Cardiac muscle cell (in vitro differentiated cells and primary cell): ENCODE data around the gene PDLIM5. TPM values are rescaled to one million over a fixed set of nuclear protein-coding genes. Genes with fewer than 3 reads are reported as not detected.

Experiments
- DNase-seq, 2 donors: peaks; one replicate each; pipeline versions ENCODE4 v3.0.0 to v3.0.0-alpha.2; 2010 to 2017; ENCODE audit warnings: low read depth in 1 of 2, low spot score in 1 of 2
- H3K27ac ChIP-seq: fragments of 200-600 bp; sonication (generic); 2 replicates; pipeline ENCODE4 v1.5.1; 2016
- H3K27me3 ChIP-seq: fragments of 200-600 bp; sonication (generic); 2 replicates; pipeline ENCODE4 v1.6.0; 2016; ENCODE audit warnings: control low read depth
- H3K36me3 ChIP-seq: fragments of 200-600 bp; sonication (generic); 2 replicates; pipeline ENCODE4 v1.5.1; 2016; ENCODE audit warnings: control low read depth
- H3K4me1 ChIP-seq: fragments of 200-600 bp; sonication (generic); 2 replicates; pipeline ENCODE4 v1.8.1; 2017; ENCODE audit warnings: low read depth, mild to moderate bottlenecking, mixed run types
- H3K4me3 ChIP-seq: fragments of 200-600 bp; sonication (generic); 2 replicates; pipeline ENCODE4 v1.5.1; 2016; ENCODE audit warnings: mild to moderate bottlenecking
- H3K9me3 ChIP-seq: fragments of 200-600 bp; sonication (generic); 2 replicates; pipeline ENCODE4 v1.5.1; 2017; ENCODE audit warnings: low read depth, mild to moderate bottlenecking, control low read depth
- CTCF ChIP-seq: IDR thresholded peaks from 2 replicates; pipeline ENCODE4 v1.5.1; 2012; ENCODE audit warnings: low read depth, mild to moderate bottlenecking, low read length
- polyA plus RNA-seq: library from polyadenylated mRNA; unstranded; fragments of >200 nt; fragmentation: Nextera tagmentation; extraction: Ambion mirVana; gene quantifications from 2 replicates; pipeline ENCODE4 v1.2.1, GENCODE V29; 2016
- total RNA-seq: library from RNA; depleted of rRNA; stranded (reverse); fragments of >200 nt; gene quantifications from 2 replicates; pipeline ENCODE4 v1.2.3, GENCODE V29; 2016

PDLIM5 gene
- total and polyA plus RNA-seq, 2 experiments from 2014 or later = 426 to 446 TPM

- Histone ChIP-seq H3K36me3 (no peaks in the 10 kb centered on the region), H3K27me3 (peaks cover 12% of the 10 kb centered on the region), H3K4me3 (no peak overlapping the region), H3K9me3 (no peaks in the 10 kb centered on the region), H3K27ac (no peak overlapping the region), H3K4me1 (no peaks in the 10 kb centered on the region)
- TF ChIP-seq CTCF = no peak
- DNase-seq = no peak
Observed at GRCh38 chr4:94695384-94695783, 243.6 kb downstream of the PDLIM5 start.

- Histone ChIP-seq H3K36me3 (no peaks in the 10 kb centered on the region), H3K9me3 (no peaks in the 10 kb centered on the region), H3K27ac (no peak overlapping the region), H3K27me3 (peaks cover 18% of the 10 kb centered on the region), H3K4me3 (no peak overlapping the region), H3K4me1 (no peaks in the 10 kb centered on the region)
- no peak for TF ChIP-seq CTCF
- no peak for DNase-seq
Observed at GRCh38 chr4:94698187-94698586, 246.4 kb downstream of the PDLIM5 start.

GRCh38 chr4:94700298-94700697 lies 248.6 kb downstream of the PDLIM5 start:
- no peak overlapping the region for H3K4me3 ChIP-seq
- H3K36me3 ChIP-seq = no peaks in the 10 kb centered on the region
- peaks cover 27% of the 10 kb centered on the region for H3K27me3 ChIP-seq
- H3K9me3 ChIP-seq = no peaks in the 10 kb centered on the region
- H3K27ac ChIP-seq = no peak overlapping the region
- H3K4me1 ChIP-seq = no peaks in the 10 kb centered on the region
- DNase-seq = no peak
- TF ChIP-seq CTCF = no peak

GRCh38 chr4:94701631-94702300 lies 250.0 kb downstream of the PDLIM5 start:
- DNase-seq = no peak
- Histone ChIP-seq H3K4me3 (no peak overlapping the region), H3K9me3 (no peaks in the 10 kb centered on the region), H3K27ac (no peak overlapping the region), H3K27me3 (peaks cover 36% of the 10 kb centered on the region), H3K36me3 (no peaks in the 10 kb centered on the region), H3K4me1 (no peaks in the 10 kb centered on the region)
- TF ChIP-seq CTCF = no peak

GRCh38 chr4:94711635-94712034 lies 259.9 kb downstream of the PDLIM5 start:
- TF ChIP-seq CTCF = no peak
- no peak overlapping the region for H3K4me3 ChIP-seq
- H3K36me3 ChIP-seq = no peaks in the 10 kb centered on the region
- no peak overlapping the region for H3K27ac ChIP-seq
- peaks cover 50% of the 10 kb centered on the region for H3K27me3 ChIP-seq
- peaks cover 5% of the 10 kb centered on the region for H3K4me1 ChIP-seq
- H3K9me3 ChIP-seq = no peaks in the 10 kb centered on the region
- no peak for DNase-seq
